Right atrium auricular region (tissue), 2 donors: ENCODE results near the gene SPTLC2. TPM values are rescaled to one million over a fixed set of nuclear protein-coding genes. Genes with fewer than 3 reads are reported as not detected.

Source experiments
- DNase-seq: peaks from one replicate; pipeline ENCODE4 v3.0.0-alpha.2; 2019; ENCODE audit warnings: low spot score
- H3K27ac ChIP-seq, 2 donors: fragments of 200-600 bp; sonication (generic); 1 replicate in 1 of 2; 2 replicates in 1 of 2; pipeline ENCODE4 v1.5.1; 2016 to 2019
- H3K27me3 ChIP-seq, 2 donors: fragments of 200-600 bp; sonication (generic); one replicate each; pipeline versions ENCODE4 v1.5.1 to v1.6.0; 2017 to 2019
- H3K36me3 ChIP-seq: fragments of 200-600 bp; sonication (generic); one replicate; pipeline ENCODE4 v1.5.1; 2016
- H3K4me1 ChIP-seq, 2 donors: fragments of 200-600 bp; sonication (generic); one replicate each; pipeline versions ENCODE4 v1.5.1 to v1.6.0; 2017 to 2019
- H3K4me3 ChIP-seq, 2 donors: fragments of 200-600 bp; sonication (generic); 1 replicate in 1 of 2; 2 replicates in 1 of 2; pipeline ENCODE4 v1.5.1; 2017 to 2019; ENCODE audit warnings: mild to moderate bottlenecking in 1 of 2, moderate library complexity in 1 of 2
- H3K9me3 ChIP-seq, 2 donors: fragments of 200-600 bp; sonication (generic); one replicate each; pipeline ENCODE4 v1.5.1; 2019
- total RNA-seq, 2 donors: library from RNA; depleted of rRNA; stranded (reverse); fragments of >200 nt; gene quantifications; one replicate each; pipeline ENCODE4 v1.1.0, GENCODE V29; 2016
- TF ChIP-seq, protein P1 (sequence below), 2 donors: fragments of 200-600 bp; sonication (generic); IDR thresholded peaks; one replicate each; pipeline ENCODE4 v1.5.1; 2019; ENCODE audit warnings: antibody characterized with exemption in 2 of 2

The SPTLC2 gene
- total RNA-seq, 2 donors from 2014 or later = 11.3 to 14.0 TPM

DNA sequence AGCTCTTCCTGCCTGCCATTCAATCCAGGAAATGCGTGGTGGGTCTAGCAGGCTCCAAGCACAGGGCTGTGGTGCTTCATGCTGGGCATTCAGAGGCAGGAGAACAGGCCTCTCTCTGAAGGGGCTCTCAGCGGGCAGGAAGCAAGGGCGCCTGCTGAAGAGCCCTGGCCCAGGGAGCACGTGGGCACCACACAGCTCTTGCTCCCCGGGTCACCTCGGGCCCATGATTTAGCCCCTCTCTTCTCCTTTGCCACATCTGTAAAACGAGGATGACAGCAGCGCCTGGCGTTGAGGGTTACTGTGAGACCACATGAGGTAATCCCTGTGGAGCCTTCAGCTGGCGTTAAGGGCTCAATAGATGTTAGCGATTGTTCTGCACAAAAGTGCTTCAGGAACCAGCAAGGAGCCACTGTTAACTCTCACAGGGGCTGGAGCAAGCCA, 37.6 kb upstream of the SPTLC2 start:
- DNase-seq = no peak
- no peaks in the 10 kb centered on the region for H3K9me3 ChIP-seq
- TF ChIP-seq, protein P1, sequence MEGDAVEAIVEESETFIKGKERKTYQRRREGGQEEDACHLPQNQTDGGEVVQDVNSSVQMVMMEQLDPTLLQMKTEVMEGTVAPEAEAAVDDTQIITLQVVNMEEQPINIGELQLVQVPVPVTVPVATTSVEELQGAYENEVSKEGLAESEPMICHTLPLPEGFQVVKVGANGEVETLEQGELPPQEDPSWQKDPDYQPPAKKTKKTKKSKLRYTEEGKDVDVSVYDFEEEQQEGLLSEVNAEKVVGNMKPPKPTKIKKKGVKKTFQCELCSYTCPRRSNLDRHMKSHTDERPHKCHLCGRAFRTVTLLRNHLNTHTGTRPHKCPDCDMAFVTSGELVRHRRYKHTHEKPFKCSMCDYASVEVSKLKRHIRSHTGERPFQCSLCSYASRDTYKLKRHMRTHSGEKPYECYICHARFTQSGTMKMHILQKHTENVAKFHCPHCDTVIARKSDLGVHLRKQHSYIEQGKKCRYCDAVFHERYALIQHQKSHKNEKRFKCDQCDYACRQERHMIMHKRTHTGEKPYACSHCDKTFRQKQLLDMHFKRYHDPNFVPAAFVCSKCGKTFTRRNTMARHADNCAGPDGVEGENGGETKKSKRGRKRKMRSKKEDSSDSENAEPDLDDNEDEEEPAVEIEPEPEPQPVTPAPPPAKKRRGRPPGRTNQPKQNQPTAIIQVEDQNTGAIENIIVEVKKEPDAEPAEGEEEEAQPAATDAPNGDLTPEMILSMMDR (IDR thresholded peaks at IDR 0.05) = no peak
- H3K36me3 ChIP-seq = no peaks in the 10 kb centered on the region
- no peak overlapping the region for H3K27ac ChIP-seq
- no peak overlapping the region for H3K4me3 ChIP-seq
- no peaks in the 10 kb centered on the region for H3K27me3 ChIP-seq
- no peaks in the 10 kb centered on the region for H3K4me1 ChIP-seq

DNA sequence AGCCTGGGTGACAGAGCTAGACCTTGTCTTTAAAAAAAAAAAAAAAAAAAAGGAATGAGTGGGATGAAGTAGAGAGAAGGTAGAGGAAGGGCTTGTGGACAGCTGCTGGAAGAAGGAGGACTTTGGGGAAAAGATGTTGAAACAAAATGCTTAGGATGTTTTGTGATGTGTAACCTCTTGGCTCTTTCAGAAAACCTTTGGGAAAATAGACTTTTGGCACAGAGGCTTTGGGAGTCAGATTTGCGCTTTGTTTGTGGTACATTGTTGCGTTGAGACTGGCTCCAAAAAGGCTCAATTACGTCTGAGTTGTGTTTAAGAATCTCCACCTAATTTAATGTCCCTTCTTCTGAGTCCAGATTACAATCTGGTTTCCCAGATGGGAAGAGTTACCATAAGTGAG, 32.9 kb upstream of the SPTLC2 start:
- no peaks in the 10 kb centered on the region for H3K27me3 ChIP-seq
- no peak overlapping the region for H3K27ac ChIP-seq
- H3K36me3 ChIP-seq = no peaks in the 10 kb centered on the region
- H3K4me1 ChIP-seq = no peaks in the 10 kb centered on the region
- no peaks in the 10 kb centered on the region for H3K9me3 ChIP-seq
- DNase-seq = no peak
- TF ChIP-seq, protein P1 (IDR thresholded peaks at IDR 0.05) = no peak
- H3K4me3 ChIP-seq = no peak overlapping the region

DNA sequence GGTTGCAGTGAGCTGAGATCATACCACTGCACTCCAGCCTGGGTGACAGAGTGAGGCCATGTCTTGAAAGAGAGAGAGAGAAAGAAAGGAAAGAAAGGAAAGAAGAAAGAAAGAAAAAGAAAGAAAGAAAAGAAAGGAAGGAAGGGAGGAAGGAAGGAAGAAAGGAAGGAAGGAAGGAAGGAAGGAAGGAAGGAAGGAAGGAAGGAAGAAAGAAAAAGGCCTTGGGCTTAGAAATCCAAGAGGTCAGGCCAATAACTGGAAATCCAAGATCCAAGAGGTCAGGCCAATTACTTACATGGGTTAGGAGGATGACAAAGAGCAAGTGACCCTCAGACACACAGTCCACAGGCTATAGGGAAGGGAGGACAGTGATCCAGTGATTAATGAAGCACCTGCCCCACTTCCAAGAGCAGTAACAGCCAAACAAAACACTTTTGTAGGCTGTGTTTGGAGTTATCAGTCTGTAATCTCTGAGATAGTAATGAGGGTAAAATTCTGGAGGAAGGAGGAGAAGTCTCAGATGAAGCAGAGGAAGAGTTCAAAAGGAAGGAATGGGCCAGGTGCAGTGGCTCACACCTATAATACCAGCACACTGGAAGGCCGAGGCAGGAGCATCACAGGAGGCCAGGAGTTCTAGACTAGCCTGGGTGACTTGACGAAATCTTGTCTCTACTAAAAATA, 32.2 kb upstream of the SPTLC2 start:
- TF ChIP-seq, protein P1 (IDR thresholded peaks at IDR 0.05) = no peak
- no peak for DNase-seq

DNA sequence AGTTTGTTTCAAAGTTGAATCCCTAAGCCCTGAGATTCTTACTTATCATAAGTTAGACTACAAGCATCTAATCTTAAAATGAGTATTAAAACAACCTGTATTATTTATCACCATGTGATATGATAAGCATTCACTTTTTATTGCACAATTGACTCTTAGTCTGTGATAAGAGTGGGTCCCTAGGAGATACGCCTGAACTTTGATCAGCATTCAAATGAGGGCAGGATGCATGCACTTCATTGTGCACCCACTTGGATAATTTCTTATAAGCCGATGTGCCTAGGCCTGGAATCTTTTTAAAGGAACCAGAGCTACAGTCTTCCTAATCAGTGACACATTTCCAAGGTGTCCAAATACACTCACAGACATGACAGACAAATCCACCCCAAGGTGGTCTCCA, 31.4 kb upstream of the SPTLC2 start:
- H3K27ac ChIP-seq = no peak overlapping the region
- no peaks in the 10 kb centered on the region for H3K9me3 ChIP-seq
- no peaks in the 10 kb centered on the region for H3K4me1 ChIP-seq
- H3K4me3 ChIP-seq = no peak overlapping the region
- no peak for DNase-seq
- TF ChIP-seq, protein P1 (IDR thresholded peaks at IDR 0.05) = no peak
- no peaks in the 10 kb centered on the region for H3K36me3 ChIP-seq
- no peaks in the 10 kb centered on the region for H3K27me3 ChIP-seq

More for the DNA sequence above, 32.2 kb upstream of the SPTLC2 start:
- no peaks in the 10 kb centered on the region for H3K9me3 ChIP-seq
- no peak overlapping the region for H3K4me3 ChIP-seq
- no peaks in the 10 kb centered on the region for H3K36me3 ChIP-seq
- no peak overlapping the region for H3K27ac ChIP-seq
- no peaks in the 10 kb centered on the region for H3K27me3 ChIP-seq
- no peaks in the 10 kb centered on the region for H3K4me1 ChIP-seq

DNA sequence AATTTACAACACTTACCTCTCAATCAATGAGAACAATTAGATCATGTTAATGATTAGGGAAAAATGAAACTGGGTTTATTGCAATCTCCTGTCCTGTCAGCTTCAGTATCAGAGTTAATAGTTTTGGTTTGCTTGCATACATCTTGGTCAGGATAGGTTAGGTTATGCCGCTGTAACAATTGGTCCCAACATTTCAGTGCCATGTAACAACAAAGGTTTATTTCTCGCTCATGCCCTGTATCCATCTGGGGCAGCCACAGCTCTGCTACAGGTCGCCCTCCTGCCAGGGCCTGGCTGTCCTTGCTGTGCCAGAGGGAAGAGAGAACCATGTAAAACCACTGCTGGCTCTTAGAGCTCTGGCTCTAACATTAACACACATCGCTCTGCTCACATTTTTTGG, 30.5 kb upstream of the SPTLC2 start:
- Histone ChIP-seq H3K27me3 (no peaks in the 10 kb centered on the region), H3K4me1 (peaks cover 0 to 6% of the 10 kb centered on the region in 2 donors), H3K9me3 (no peaks in the 10 kb centered on the region), H3K4me3 (no peak overlapping the region), H3K36me3 (no peaks in the 10 kb centered on the region), H3K27ac (no peak overlapping the region)
- no peak for DNase-seq
- TF ChIP-seq, protein P1 (IDR thresholded peaks at IDR 0.05) = no peak
